ENCODE results near the gene TCERG1L.

TCERG1L gene

DNA sequence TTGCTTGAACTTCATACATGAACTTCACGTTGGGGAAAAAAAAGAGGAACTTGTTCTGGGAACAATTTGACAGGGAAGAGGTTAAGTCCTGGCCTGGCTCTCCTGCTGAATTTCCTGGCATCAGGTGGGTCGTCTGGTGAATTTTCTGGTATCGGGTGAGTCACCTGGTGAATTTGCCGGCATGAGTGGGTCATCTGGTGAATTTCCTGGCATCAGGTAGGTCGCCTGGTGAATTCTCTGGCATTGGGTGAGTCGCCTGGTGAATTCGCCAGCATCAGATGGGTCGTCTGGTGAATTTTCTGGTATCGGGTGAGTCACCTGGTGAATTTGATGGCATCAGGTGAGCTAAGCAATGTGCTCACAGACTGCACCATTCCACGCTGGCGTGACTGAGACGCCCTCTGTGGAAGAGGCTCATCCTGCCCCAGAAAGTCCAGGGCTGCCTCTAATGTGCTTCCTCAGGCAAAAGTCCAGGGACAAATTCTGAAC lies 255.4 kb downstream of the TCERG1L start:
- Histone ChIP-seq H3K4me3 (ENCODE audit: low read length) (no peak overlapping the region), H2AFZ (ENCODE audit: low read depth, low read length) (no peak overlapping the region), H3K9me3 (ENCODE audit: low read length) (no peaks in the 10 kb centered on the region), H3K36me3 (ENCODE audit: insufficient read depth, low read length) (no peaks in the 10 kb centered on the region), H3K27me3 (ENCODE audit: insufficient read depth, low read length) (no peaks in the 10 kb centered on the region), H3K4me1 (ENCODE audit: insufficient read depth, low read length) (no peaks in the 10 kb centered on the region)

DNA sequence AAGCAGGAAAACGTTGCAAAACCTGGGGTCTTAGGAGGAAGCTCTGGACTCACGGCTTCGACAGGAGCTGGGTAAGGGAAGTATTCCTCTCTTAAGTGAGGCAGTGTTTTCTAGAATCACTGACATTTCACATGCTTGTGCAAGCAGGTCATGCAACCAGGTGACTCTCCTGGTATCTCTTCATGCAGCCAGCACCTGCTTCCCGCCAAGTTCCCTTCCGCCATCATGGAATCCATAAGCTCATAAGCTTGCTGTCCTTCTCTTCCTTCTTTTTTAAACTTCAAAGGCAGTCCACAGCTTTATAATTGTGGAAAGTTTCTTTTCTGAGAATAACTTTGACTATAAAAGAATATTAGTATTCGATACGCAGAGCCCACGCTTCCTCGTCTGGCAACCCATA lies 256.1 kb downstream of the TCERG1L start:
- Histone ChIP-seq H3K4me3 (ENCODE audit: low read length) (no peak overlapping the region), H3K9me3 (ENCODE audit: low read length) (no peaks in the 10 kb centered on the region), H2AFZ (ENCODE audit: low read depth, low read length) (no peak overlapping the region), H3K27me3 (ENCODE audit: insufficient read depth, low read length) (no peaks in the 10 kb centered on the region), H3K4me1 (ENCODE audit: insufficient read depth, low read length) (no peaks in the 10 kb centered on the region), H3K36me3 (ENCODE audit: insufficient read depth, low read length) (no peaks in the 10 kb centered on the region)

DNA sequence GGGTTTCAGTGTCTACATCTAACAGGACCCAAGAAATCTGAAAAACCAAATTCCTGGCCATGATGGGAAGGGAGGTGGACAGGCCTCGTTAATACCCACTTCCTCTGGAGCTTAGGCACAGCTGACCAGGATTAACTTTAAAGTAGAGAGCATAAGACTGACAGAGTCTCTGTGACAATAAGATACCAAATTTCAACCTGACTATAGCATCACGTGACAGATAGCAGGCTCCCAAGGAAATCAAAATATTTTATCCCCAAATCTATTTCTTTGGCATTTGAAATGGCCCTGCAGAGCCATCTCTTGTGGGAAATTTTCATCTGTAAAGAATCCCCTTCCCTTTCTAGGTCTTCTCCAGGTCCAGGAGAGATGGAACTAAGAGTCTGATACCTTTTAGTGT lies 258.3 kb downstream of the TCERG1L start:
- Histone ChIP-seq H3K4me1 (ENCODE audit: insufficient read depth, low read length) (no peaks in the 10 kb centered on the region), H3K27me3 (ENCODE audit: insufficient read depth, low read length) (no peaks in the 10 kb centered on the region), H2AFZ (ENCODE audit: low read depth, low read length) (no peak overlapping the region), H3K36me3 (ENCODE audit: insufficient read depth, low read length) (no peaks in the 10 kb centered on the region), H3K9me3 (ENCODE audit: low read length) (no peaks in the 10 kb centered on the region), H3K4me3 (ENCODE audit: low read length) (no peak overlapping the region)

GRCh38 chr10:131050162-131050766 lies 261.3 kb downstream of the TCERG1L start:
- no peaks in the 10 kb centered on the region for H3K36me3 ChIP-seq (ENCODE audit: insufficient read depth, low read length)
- H3K27me3 ChIP-seq (ENCODE audit: insufficient read depth, low read length) = no peaks in the 10 kb centered on the region
- H3K4me3 ChIP-seq (ENCODE audit: low read length) = no peak overlapping the region
- no peak overlapping the region for H2AFZ ChIP-seq (ENCODE audit: low read depth, low read length)
- no peaks in the 10 kb centered on the region for H3K9me3 ChIP-seq (ENCODE audit: low read length)
- no peaks in the 10 kb centered on the region for H3K4me1 ChIP-seq (ENCODE audit: insufficient read depth, low read length)

DNA sequence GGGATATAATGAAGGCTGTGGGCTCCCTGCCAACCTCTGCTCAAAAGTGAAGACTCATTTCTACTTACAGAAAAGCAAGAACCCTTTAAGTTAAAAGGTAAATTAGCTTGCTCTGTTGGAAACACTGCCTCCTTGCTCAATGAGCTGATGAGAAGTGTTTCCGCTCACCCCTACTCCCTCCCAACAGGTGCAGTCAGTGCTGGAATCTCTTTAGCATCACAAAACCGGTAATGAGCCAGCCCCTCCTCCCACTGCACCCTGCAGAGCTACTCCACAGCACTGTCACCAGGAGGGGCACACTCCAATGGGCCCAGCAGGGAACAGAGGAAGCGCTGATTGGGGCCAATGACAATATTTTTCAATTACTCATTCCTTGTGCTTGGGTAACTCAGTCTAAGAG lies 262.5 kb downstream of the TCERG1L start:
- Histone ChIP-seq H3K36me3 (ENCODE audit: insufficient read depth, low read length) (no peaks in the 10 kb centered on the region), H3K27me3 (ENCODE audit: insufficient read depth, low read length) (no peaks in the 10 kb centered on the region), H2AFZ (ENCODE audit: low read depth, low read length) (no peak overlapping the region), H3K4me1 (ENCODE audit: insufficient read depth, low read length) (no peaks in the 10 kb centered on the region), H3K4me3 (ENCODE audit: low read length) (no peak overlapping the region), H3K9me3 (ENCODE audit: low read length) (no peaks in the 10 kb centered on the region)

DNA sequence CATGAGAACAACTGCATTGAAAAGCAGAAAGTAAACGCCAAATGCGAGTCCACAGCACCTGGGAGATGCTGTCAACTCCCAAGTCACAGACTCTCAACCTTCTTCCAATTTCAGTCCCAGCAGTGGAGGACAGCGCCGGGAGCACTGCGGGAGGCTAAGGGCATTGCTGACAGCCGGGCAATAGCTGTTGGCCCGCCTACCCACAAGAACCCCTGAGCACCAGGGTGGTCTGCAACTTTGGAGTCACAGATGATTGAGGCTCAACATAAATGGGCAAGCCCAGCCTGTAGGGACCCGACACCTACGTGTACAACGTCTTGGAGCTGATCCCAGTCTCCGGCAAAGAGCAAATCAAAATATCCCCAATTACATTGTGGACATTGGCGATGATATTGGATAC lies 262.9 kb downstream of the TCERG1L start:
- Histone ChIP-seq H3K27me3 (ENCODE audit: insufficient read depth, low read length) (no peaks in the 10 kb centered on the region), H2AFZ (ENCODE audit: low read depth, low read length) (no peak overlapping the region), H3K36me3 (ENCODE audit: insufficient read depth, low read length) (no peaks in the 10 kb centered on the region), H3K4me1 (ENCODE audit: insufficient read depth, low read length) (no peaks in the 10 kb centered on the region), H3K9me3 (ENCODE audit: low read length) (no peaks in the 10 kb centered on the region), H3K4me3 (ENCODE audit: low read length) (no peak overlapping the region)

DNA sequence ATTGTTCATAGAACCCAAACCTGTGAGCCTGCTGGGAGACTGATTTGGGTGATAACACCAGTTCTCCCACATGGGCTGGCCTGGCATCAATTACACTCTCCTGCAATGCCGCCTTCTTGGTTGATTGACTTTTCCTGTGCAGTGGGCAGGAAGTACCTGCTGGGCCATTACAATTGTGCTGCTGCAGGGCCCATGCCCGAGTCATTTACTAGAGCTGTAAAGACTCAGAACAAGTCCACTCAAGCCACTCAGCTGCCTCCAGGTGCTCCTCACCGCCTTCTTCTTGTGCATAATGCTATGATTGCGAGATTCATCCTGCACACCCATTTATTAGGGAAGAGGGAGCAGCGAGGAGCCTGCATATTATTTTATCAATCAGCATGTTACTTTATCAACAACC lies 264.0 kb downstream of the TCERG1L start:
- Histone ChIP-seq H3K27me3 (ENCODE audit: insufficient read depth, low read length) (no peaks in the 10 kb centered on the region), H2AFZ (ENCODE audit: low read depth, low read length) (no peak overlapping the region), H3K4me1 (ENCODE audit: insufficient read depth, low read length) (no peaks in the 10 kb centered on the region), H3K9me3 (ENCODE audit: low read length) (no peaks in the 10 kb centered on the region), H3K4me3 (ENCODE audit: low read length) (no peak overlapping the region), H3K36me3 (ENCODE audit: insufficient read depth, low read length) (no peaks in the 10 kb centered on the region)

GRCh38 chr10:131046194-131046593 lies 265.3 kb downstream of the TCERG1L start:
- Histone ChIP-seq H3K27me3 (ENCODE audit: insufficient read depth, low read length) (no peaks in the 10 kb centered on the region), H3K4me3 (ENCODE audit: low read length) (no peak overlapping the region), H2AFZ (ENCODE audit: low read depth, low read length) (no peak overlapping the region), H3K9me3 (ENCODE audit: low read length) (no peaks in the 10 kb centered on the region), H3K4me1 (ENCODE audit: insufficient read depth, low read length) (no peaks in the 10 kb centered on the region), H3K36me3 (ENCODE audit: insufficient read depth, low read length) (no peaks in the 10 kb centered on the region)

- Histone ChIP-seq H3K4me1 (ENCODE audit: insufficient read depth, low read length) (no peaks in the 10 kb centered on the region), H2AFZ (ENCODE audit: low read depth, low read length) (no peak overlapping the region), H3K27me3 (ENCODE audit: insufficient read depth, low read length) (no peaks in the 10 kb centered on the region), H3K9me3 (ENCODE audit: low read length) (no peaks in the 10 kb centered on the region), H3K4me3 (ENCODE audit: low read length) (no peak overlapping the region), H3K36me3 (ENCODE audit: insufficient read depth, low read length) (no peaks in the 10 kb centered on the region)
Measured at GRCh38 chr10:131044379-131045111, 267.0 kb downstream of the TCERG1L start.

DNA sequence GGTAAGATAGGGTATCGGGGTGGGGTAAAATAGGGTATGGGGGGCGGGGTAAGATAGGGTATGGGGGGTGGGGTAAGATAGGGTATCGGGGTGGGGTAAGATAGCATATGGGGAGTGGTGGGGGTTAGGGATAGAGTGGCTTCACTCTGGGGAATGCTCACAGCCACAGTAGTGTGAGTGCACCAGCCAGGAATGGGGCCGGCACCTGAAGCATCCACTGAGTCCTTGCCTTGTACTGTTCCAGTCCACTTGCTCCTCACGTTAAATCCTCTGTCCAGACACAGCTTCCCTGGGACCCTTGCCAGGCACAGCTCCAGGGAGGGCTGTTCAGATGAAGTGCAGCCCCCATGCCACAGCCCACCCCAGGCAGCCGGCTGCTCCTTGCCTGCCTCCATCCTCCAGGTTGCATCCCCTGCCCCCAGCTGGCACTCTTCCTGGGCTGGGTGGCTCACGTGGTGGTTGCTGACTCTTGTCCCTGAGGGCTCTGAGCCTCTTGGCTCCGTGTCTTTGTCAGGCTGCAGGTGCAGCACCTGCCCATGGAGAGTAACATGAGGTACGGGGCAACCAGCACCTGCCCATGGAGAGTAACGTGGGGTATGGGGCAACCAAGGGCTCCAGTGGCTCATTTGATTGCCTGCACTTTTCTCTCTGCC lies 268.4 kb downstream of the TCERG1L start:
- Histone ChIP-seq H3K4me1 (ENCODE audit: insufficient read depth, low read length) (no peaks in the 10 kb centered on the region), H3K27me3 (ENCODE audit: insufficient read depth, low read length) (no peaks in the 10 kb centered on the region), H3K4me3 (ENCODE audit: low read length) (no peak overlapping the region), H3K9me3 (ENCODE audit: low read length) (no peaks in the 10 kb centered on the region), H2AFZ (ENCODE audit: low read depth, low read length) (no peak overlapping the region), H3K36me3 (ENCODE audit: insufficient read depth, low read length) (no peaks in the 10 kb centered on the region)

Data from neuron (in vitro differentiated cells).